Thyroid gland (tissue), 4 donors: Measurements from ENCODE around the gene GLIS1.

Experiments used
- CTCF ChIP-seq, 6 experiments: fragments of 200-600 bp in 3 of 6; fragments of 450-650 bp in 3 of 6; sonication (generic) in 3 of 6; IDR thresholded peaks; one replicate each; pipeline ENCODE4 v1.5.1; 2016 to 2019; ENCODE audit warnings: antibody characterized with exemption in 6 of 6, mild to moderate bottlenecking in 2 of 6, inconsistent platforms in 1 of 6, moderate library complexity in 1 of 6
- POLR2A ChIP-seq, 2 donors: fragments of 450-650 bp; IDR thresholded peaks; one replicate each; pipeline ENCODE4 v1.6.1; 2017; ENCODE audit warnings: antibody characterized with exemption in 2 of 2, mild to moderate bottlenecking in 2 of 2, moderate library complexity in 1 of 2

GRCh38 chr1:53525595-53525994 is 213.4 kb downstream of the GLIS1 start:
- TF ChIP-seq CTCF (IDR thresholded peaks at IDR 0.05), result no peak
- TF ChIP-seq POLR2A (IDR thresholded peaks at IDR 0.05), result no peak
